ENCODE measurements around the gene RIC3.

The RIC3 gene

GRCh38 chr11:8110396-8110795 is 58.4 kb downstream of the RIC3 start:
- Histone ChIP-seq H2AFZ (ENCODE audit: low read depth, low read length) (no peak overlapping the region), H3K36me3 (ENCODE audit: insufficient read depth, low read length) (no peaks in the 10 kb centered on the region), H3K9ac (ENCODE audit: low read depth, low read length) (no peak overlapping the region), H3K9me3 (ENCODE audit: insufficient read depth, low read length, severe bottlenecking) (peaks cover 7% of the 10 kb centered on the region), H3K4me1 (ENCODE audit: insufficient read depth, low read length) (no peaks in the 10 kb centered on the region), H4K20me1 (ENCODE audit: insufficient read depth, low read length) (no peaks in the 10 kb centered on the region), H3K79me2 (ENCODE audit: insufficient read depth, low read length) (no peaks in the 10 kb centered on the region), H3K4me2 (ENCODE audit: insufficient read depth, low read length) (no peak overlapping the region), H3K4me3 (ENCODE audit: low read depth in 1 of 2, low read length in 2 of 2) (no peak overlapping the region), H3K27ac (ENCODE audit: low read length) (no peak overlapping the region), H3K27me3 (ENCODE audit: insufficient read depth, low read length, poor library complexity) (peaks cover 19% of the 10 kb centered on the region)
- ATAC-seq (ENCODE audit: insufficient read depth, low read depth) (no peak), DNase-seq (no peak)
- TF ChIP-seq EZH2 (IDR thresholded peaks at IDR 0.05; ENCODE audit: borderline replicate concordance, low read depth, low read length, severe bottlenecking), result no peak
- TF ChIP-seq CTCF (IDR thresholded peaks at IDR 0.05; ENCODE audit: borderline replicate concordance, extremely low read depth, low read length, poor library complexity, severe bottlenecking), result no peak

- Histone ChIP-seq H4K20me1 (ENCODE audit: insufficient read depth, low read length) (no peaks in the 10 kb centered on the region), H2AFZ (ENCODE audit: low read depth, low read length) (no peak overlapping the region), H3K36me3 (ENCODE audit: insufficient read depth, low read length) (no peaks in the 10 kb centered on the region), H3K4me3 (ENCODE audit: low read depth in 1 of 2, low read length in 2 of 2) (no peak overlapping the region), H3K4me1 (ENCODE audit: insufficient read depth, low read length) (no peaks in the 10 kb centered on the region), H3K27ac (ENCODE audit: low read length) (no peak overlapping the region), H3K4me2 (ENCODE audit: insufficient read depth, low read length) (no peak overlapping the region), H3K9me3 (ENCODE audit: insufficient read depth, low read length, severe bottlenecking) (peaks cover 7% of the 10 kb centered on the region), H3K79me2 (ENCODE audit: insufficient read depth, low read length) (no peaks in the 10 kb centered on the region), H3K9ac (ENCODE audit: low read depth, low read length) (no peak overlapping the region), H3K27me3 (ENCODE audit: insufficient read depth, low read length, poor library complexity) (peaks cover 19% of the 10 kb centered on the region)
- DNase-seq, result no peak
- no peak for ATAC-seq (ENCODE audit: insufficient read depth, low read depth)
- TF ChIP-seq CTCF (IDR thresholded peaks at IDR 0.05; ENCODE audit: borderline replicate concordance, extremely low read depth, low read length, poor library complexity, severe bottlenecking) (no peak), EZH2 (IDR thresholded peaks at IDR 0.05; ENCODE audit: borderline replicate concordance, low read depth, low read length, severe bottlenecking) (no peak)
Observed at GRCh38 chr11:8109675-8110074, 59.1 kb downstream of the RIC3 start.

- Histone ChIP-seq H4K20me1 (ENCODE audit: insufficient read depth, low read length) (no peaks in the 10 kb centered on the region), H3K9me3 (ENCODE audit: insufficient read depth, low read length, severe bottlenecking) (peaks cover under 1% of the 10 kb centered on the region), H2AFZ (ENCODE audit: low read depth, low read length) (no peak overlapping the region), H3K36me3 (ENCODE audit: insufficient read depth, low read length) (no peaks in the 10 kb centered on the region), H3K27me3 (ENCODE audit: insufficient read depth, low read length, poor library complexity) (peaks cover 19% of the 10 kb centered on the region), H3K79me2 (ENCODE audit: insufficient read depth, low read length) (no peaks in the 10 kb centered on the region), H3K27ac (ENCODE audit: low read length) (no peak overlapping the region), H3K4me1 (ENCODE audit: insufficient read depth, low read length) (no peaks in the 10 kb centered on the region), H3K9ac (ENCODE audit: low read depth, low read length) (no peak overlapping the region), H3K4me2 (ENCODE audit: insufficient read depth, low read length) (no peak overlapping the region), H3K4me3 (ENCODE audit: low read depth in 1 of 2, low read length in 2 of 2) (no peak overlapping the region)
- no peak for ATAC-seq (ENCODE audit: insufficient read depth, low read depth)
- no peak for DNase-seq
- TF ChIP-seq EZH2 (IDR thresholded peaks at IDR 0.05; ENCODE audit: borderline replicate concordance, low read depth, low read length, severe bottlenecking) (no peak), CTCF (IDR thresholded peaks at IDR 0.05; ENCODE audit: borderline replicate concordance, extremely low read depth, low read length, poor library complexity, severe bottlenecking) (no peak)
Observed at GRCh38 chr11:8108421-8108820, 60.4 kb downstream of the RIC3 start.

- Histone ChIP-seq H3K27ac (ENCODE audit: low read length) (no peak overlapping the region), H2AFZ (ENCODE audit: low read depth, low read length) (no peak overlapping the region), H3K27me3 (ENCODE audit: insufficient read depth, low read length, poor library complexity) (peaks cover 19% of the 10 kb centered on the region), H3K4me1 (ENCODE audit: insufficient read depth, low read length) (no peaks in the 10 kb centered on the region), H3K36me3 (ENCODE audit: insufficient read depth, low read length) (no peaks in the 10 kb centered on the region), H3K79me2 (ENCODE audit: insufficient read depth, low read length) (no peaks in the 10 kb centered on the region), H3K4me2 (ENCODE audit: insufficient read depth, low read length) (no peak overlapping the region), H3K9ac (ENCODE audit: low read depth, low read length) (no peak overlapping the region), H3K9me3 (ENCODE audit: insufficient read depth, low read length, severe bottlenecking) (no peaks in the 10 kb centered on the region), H4K20me1 (ENCODE audit: insufficient read depth, low read length) (no peaks in the 10 kb centered on the region), H3K4me3 (ENCODE audit: low read depth in 1 of 2, low read length in 2 of 2) (no peak overlapping the region)
- ATAC-seq (ENCODE audit: insufficient read depth, low read depth) (no peak), DNase-seq (no peak)
- no peak for TF ChIP-seq CTCF (IDR thresholded peaks at IDR 0.05; ENCODE audit: borderline replicate concordance, extremely low read depth, low read length, poor library complexity, severe bottlenecking)
- no peak for TF ChIP-seq EZH2 (IDR thresholded peaks at IDR 0.05; ENCODE audit: borderline replicate concordance, low read depth, low read length, severe bottlenecking)
Observed at GRCh38 chr11:8107642-8108041, 61.2 kb downstream of the RIC3 start.

All from DND-41 (cell line).